GM18498 (cell line): Measurements from ENCODE around the gene MIA2.
"Not testable (repeated sequence)": the region's sequence is repeated elsewhere in the genome, so short reads cannot be mapped to it uniquely, and the experiment has no call there.

Experiments
- ATAC-seq: cut with Tn5 transposase; IDR thresholded peaks from one replicate; pipeline ENCODE4 v1.9.1; 2021; ENCODE audit warnings: mild to moderate bottlenecking, moderate library complexity; ENCODE audit not compliant: unreplicated experiment

MIA2 gene

DNA sequence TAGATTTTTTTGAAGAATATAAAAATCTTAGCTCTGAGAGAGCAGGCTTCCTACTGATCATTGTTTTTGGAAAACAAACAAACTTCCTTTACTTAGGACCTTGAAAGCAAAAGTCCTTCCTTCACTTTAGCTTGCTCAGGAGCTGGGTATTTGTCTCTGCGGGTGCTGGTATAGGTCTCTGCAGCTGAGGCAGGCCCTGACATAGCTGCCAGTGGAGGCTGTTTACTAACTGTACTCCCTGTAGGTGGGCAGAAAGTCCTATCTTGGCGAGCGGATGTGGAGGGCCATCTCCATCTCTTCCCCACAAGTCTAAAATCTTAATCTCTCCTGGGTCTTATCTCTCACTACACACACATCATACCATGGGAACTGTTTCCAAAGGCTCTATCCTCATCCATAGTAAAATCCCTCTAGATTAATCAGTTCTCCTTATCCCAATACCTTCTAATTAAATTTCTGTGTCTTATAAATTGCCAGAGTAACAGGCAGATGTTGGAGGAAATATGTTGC, 4.1 kb upstream of the MIA2 start:
- no peak for ATAC-seq

DNA sequence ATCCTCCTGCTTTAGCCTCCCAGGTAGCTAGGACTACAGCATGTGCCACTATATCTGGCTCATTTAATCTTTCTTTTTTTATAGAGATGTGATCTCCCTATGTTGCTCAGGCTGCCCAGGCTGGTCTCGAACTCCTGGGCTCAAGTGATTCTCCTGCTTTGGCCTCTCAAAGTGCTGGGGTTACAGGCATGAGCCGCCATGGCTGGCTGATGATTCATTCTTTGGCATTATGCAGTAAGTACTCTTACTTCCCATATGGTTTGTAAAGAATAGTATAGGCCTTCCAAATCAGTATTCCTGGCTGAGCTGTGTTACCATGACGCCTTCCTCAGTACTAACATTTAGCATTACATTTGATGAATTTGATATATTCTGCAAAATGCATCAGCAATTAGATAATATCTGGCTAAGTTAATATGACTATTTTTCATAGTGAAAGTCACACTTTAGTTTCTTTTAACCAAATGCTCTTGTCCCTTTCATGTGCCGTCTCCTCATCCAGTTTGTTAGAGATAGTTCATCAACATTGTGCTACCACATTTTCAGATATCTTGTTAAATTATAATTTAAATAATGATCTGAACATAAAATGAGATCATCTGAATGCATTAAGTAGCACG, 3.2 kb upstream of the MIA2 start:
- ATAC-seq: no peak

DNA sequence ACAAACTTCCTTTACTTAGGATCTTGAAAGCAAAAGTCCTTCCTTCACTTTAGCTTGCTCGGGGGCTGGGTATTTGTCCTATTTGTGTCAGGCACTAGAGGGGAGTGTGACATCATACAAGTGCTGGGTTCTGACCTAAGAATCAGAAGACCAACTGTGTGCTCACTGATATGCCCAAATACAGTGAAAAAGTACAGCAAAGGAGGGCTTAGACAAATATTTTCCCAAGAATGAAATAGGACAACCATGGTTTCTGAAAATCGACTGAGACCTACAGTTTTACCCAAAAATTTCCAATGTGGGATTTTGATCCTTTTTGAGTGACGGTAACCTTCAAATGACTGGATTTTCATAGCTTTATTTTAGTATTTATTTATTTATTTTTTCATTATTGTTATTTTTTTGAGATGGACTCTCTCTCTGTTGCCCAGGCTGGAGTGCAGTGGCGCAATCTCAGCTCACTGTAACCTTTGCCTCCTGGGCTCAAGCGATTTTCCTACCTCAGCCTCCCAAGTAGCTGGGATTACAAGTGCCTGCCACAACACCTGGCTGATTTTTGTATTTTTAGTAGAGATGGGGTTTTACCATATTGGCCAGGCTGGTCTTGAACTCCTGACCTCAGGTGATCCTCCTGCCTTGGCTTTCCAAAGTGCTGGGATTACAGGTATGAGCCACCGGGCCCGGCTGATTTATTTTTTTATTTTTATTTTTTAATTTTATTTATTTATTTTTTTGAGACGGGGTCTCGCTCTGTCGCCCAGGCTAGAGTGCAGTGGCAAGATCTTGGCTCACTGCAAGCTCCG, 1.8 kb upstream of the MIA2 start:
- ATAC-seq: peak; percentile 85

DNA sequence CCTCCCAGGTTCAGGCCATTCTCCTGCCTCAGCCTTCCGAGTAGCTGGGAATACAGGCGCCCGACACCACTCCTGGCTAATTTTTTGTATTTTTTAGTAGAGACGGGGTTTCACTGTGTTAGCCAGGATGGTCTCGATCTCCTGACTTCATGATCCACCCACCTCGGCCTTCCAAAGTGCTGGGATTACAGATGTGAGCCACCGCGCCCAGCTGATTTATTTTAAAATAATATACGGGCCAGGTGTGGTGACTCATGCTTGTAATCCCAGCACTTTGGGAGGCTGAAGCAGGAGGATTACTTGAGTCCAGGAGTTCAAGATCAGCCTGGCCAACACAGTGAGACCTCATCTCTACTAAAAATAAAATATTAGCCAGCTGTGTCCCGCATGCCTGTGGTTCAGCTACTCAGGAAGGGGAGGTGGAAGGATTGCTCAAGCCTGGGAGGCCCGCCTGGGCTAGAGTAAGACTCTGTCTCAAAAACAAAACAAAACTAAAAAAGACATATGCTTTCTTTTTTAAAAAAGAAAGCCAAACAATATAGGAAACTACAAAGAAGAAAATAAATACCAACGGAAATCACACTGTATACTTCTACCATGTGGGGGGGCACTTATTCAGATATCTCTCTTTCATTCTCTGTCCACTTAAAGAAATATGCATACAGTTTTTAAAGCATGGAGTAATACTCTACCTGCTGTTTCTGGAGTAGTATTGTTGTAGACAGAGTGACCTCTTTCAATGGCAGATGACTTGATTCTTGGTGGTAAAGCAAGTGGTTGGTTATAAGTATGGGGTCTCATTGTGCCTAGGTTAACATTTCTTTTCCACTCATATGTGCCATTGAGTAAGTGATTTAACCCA, 930 bp upstream of the MIA2 start:
- peak; percentile 50 for ATAC-seq

DNA sequence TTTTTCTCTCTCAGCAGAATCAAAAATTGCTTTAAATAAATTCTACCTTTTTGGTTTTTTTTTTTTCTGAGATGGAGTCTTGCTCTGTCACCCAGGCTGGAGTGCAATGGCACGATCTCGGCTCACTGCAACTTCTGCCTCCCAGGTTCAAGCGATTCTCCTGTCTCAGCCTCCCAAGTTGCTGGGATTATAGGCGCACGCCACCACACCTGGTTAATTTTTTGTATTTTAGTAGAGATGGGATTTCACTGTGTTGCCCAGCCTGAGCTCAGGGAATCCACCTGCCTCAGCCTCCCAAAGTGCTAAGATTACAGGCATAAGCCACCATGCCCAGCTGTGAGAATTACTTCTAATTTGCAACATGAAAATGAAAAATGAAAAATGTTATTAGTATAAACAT, 1.3 kb downstream of the MIA2 start:
- not testable (repeated sequence) for ATAC-seq

DNA sequence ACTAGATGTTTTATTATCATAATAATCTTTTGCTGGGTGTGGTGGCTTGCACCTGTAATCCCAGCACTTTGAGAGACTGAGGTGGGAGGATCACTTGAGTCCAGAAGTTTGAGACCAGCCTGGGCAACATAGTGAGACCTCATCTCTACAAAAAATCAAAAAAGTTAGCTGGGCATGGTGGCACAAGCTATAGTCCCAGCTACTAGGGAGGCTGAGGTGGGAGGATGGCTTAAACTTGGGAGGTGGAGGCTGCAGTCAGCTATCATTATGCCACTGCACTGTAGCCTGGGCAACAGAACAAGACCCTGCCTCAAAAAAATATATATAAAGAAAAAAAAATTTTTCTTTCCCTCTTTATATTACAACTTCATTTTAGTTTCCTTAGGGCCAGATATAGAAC, 1.8 kb downstream of the MIA2 start:
- ATAC-seq: not testable (repeated sequence)

DNA sequence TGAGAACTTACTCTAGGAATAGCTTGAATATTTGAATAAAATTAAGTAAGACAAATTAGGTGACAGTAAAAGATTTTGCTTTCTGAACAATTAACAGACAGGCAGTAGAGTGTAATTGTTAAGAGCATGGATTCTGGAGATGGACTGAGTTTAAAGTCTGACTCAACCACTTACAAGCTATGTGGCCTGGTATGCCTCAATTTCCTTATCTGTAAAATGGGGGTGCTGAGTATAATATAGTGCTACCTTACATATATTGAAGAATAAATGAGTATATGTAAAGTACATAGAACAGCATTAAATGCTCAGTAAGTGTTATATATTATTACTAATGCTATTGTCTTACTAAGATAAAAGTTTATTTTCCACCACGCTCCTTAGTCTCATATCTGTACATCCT, 7.1 kb downstream of the MIA2 start:
- no peak for ATAC-seq

DNA sequence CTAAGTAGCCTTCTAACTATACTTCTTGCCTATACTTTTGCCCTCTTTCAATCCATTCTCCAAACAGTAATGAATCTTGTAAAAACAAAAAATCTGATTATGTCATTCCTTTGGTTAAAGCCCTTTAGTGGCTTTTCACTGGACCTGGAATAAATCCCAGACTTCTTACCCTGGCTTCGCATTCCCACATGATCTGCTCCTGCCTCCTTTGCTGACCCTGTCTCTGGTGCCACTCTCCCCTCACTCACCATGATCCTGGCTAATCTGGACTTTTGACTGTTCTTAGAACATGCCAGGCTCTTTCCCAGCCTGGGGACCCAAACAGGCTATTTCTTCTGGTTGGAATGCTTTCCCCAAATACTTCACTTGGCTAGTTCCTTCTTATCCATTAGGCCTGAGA, 7.9 kb downstream of the MIA2 start:
- ATAC-seq: no peak

DNA sequence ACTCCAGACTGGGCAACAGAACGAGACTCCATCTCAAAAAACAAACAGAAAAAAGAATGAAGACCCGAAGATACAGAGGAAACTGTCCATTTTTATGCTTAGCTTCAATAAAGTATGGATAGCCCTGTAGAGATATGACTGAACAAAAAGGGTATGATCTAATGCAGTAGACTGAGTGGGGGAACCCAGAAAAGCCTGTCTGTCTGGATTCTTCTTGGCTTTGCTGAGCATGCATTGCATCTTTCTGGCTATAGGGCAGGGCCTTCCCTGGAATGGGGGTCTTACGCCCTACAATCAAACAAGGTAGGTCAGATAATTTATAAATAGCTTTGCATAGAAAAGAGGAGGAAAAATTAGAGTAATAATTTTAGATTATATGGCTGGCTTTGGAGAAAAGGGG, 10.1 kb downstream of the MIA2 start:
- ATAC-seq: no peak

DNA sequence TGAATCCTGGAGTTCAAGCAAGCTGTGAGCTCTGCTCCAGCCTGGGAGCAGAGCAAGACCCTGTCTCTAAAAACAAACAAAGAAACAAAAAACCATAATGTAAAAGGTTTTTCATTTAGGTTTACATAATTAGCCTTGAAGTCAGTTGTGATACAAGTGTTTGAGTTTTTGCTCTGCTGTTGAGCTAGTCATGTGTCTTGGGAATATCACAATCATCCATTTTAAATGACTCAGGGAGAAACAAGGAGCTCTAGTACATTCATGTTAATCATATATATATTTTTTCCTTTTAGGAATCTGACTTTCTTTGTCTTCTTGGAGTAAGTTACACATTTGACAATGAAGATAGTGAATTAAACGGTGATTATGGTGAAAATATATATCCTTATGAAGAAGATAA, 12.9 kb downstream of the MIA2 start:
- no peak for ATAC-seq

DNA sequence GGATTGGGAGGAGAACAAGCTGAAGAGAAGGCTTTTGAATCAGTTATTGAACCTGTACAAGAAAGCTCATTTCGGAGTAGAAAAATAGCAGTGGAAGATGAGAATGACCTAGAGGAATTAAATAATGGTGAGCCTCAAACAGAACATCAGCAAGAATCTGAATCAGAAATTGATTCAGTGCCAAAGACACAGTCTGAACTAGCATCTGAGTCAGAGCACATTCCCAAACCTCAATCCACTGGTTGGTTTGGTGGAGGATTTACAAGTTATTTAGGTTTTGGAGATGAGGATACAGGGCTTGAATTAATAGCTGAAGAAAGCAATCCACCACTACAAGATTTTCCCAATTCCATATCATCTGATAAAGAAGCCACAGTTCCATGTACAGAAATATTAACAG, 13.5 kb downstream of the MIA2 start:
- no peak for ATAC-seq

DNA sequence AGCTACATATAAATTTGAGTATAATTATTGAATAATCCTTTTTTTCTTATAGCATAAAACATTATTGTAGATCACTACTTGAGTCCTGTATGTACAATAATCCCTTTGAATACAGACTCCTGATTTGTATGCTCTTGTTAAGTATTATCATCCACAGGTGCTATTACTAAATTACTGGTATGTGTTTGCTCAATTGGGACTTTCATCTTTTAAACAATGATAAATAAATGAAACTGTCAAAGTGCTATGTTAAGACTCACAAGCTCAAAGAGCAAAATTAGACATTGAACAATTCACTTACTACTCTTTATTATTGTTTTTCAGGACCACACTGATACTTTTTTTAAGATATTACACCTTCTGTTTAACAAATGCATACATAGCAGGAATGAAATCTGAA, 17.8 kb downstream of the MIA2 start:
- no peak for ATAC-seq

DNA sequence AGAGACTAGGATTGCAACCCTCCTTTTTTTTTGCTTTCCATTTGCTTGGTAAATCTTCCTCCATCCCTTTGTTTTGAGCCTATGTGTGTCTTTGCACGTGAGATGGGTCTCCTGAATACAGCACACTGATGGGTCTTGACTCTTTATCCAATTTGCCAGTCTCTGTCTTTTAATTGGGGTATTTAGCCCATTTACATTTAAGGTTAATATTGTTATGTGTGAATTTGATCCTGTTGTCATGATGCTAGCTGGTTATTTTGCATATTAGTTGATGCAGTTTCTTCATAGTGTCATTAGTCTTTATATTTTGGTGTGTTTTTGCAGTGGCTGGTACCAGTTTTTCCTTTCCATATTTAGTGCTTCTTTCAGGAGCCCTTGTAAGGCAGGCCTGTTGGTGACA, 23.7 kb downstream of the MIA2 start:
- ATAC-seq: not testable (repeated sequence)

DNA sequence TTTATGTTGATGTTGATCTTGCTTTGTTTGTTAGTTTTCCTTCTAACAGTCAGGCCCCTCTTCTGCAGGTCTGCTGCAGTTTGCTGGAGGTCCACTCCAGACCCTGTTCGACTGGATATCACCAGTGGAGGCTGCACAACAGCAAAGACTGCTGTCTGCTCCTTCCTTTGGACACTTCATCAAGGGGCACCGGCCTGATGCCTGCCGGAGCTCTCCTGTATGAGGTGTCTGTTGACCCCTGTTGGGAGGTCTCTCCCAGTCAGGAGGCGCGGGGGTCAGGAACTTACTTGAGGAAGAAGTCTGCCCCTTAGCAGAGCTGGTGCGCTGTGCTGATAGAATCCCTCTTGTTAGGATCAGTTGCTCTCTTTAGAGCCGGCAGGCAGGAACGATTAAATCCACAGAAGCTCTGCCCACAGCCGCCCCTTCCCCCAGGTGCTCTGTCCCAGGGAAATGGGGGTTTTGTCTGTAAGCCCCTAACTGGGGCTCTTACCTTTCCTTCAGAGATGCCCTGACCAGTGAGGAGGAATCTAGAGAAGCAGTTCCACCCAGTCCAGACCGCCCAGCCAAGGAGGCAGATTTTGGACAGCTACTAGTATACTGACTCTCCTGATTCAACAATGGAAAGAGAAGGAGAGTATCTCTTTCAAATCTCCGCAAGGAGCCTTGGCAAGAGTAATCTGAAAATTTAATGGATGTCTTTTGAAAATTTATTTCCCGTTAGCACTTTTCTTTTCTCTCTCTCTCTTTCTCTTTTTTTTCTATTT, 25.2 kb downstream of the MIA2 start:
- ATAC-seq: no peak

DNA sequence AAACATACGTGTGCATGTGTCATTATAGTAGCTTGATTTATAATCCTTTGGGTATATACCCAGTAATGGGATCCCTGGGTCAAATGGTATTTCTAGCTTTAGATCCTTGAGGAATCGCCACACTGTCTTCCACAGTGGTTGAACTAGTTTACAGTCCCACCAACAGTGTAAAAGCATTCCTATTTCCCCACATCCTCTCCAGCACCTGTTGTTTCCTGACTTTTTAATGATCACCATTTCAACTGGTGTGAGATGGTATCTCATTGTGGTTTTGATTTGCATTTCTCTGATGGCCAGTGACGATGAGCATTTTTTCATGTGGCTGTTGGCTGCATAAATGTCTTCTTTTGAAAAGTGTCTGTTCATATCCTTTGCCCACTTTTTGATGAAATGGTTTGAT, 26.4 kb downstream of the MIA2 start:
- not testable (repeated sequence) for ATAC-seq

DNA sequence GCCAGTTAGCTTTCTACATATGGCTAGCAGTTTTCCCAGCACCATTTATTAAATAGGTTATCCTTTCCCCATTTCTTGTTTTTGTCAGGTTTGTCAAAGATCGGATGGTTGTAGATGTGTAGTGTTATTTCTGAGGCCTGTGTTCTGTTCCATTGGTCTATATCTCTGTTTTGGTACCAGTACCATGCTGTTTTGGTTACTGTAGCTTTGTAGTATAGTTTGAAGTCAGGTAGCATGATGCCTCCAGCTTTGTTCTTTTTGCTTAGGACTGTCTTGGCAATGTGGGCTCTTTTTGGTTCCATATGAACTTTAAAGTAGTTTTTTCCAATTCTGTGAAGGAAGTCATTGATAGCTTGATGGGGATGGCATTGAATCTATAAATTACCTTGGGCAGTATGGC, 28.5 kb downstream of the MIA2 start:
- not testable (repeated sequence) for ATAC-seq

DNA sequence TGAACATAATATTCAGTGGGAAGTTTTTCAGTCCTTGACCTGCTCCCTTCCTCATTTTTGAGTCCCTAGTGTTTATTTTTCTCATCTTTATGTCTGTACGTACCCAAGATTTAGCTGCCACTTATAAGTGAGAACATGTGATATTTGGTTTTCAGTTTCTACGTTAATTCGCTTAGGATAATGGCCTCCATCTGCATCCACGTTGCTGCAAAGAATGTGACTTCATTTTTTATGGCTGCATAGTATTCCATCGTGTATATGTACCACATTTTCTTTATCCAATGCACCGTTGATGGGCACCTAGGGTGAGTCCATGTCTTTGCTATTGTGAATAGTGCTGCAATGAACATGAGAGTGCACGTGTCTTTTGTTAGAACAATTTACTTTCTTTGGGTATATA, 30.3 kb downstream of the MIA2 start:
- no peak for ATAC-seq

DNA sequence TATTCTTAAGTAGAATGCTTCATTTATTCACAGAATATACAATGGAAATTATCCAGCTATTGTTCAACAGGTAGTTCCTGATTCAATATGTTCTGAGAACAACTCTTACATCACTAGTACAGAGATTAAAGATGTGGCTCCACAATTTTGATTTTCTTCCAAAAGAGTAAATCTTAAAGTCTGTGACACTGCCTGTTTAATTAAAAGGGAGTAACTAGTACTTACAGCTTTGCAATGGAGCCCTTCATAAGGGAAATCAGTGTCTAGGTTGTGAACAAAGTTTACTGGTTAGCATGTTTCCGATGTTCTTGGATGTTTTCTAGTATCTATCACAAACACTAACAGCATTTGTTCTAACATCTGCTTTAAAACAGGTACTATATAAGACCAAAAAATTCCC, 30.8 kb downstream of the MIA2 start:
- no peak for ATAC-seq

DNA sequence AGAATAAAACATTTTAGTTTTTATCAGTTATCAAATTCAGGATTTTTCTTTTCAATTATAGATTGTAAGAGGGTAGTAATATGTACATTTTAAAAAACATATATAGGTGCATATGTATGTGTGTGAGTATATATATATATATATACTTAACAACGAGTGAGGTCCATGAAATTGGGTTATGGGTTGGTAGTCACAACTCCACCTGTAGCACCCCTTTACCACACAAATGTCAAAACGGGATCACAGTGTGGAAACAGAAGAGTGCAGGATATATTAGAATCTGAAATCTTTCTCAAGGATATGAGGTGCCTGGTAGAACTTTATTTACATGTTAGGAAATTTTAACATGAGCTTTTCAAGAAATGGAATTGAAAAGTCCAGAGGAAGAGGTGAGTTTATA, 31.3 kb downstream of the MIA2 start:
- ATAC-seq: no peak

DNA sequence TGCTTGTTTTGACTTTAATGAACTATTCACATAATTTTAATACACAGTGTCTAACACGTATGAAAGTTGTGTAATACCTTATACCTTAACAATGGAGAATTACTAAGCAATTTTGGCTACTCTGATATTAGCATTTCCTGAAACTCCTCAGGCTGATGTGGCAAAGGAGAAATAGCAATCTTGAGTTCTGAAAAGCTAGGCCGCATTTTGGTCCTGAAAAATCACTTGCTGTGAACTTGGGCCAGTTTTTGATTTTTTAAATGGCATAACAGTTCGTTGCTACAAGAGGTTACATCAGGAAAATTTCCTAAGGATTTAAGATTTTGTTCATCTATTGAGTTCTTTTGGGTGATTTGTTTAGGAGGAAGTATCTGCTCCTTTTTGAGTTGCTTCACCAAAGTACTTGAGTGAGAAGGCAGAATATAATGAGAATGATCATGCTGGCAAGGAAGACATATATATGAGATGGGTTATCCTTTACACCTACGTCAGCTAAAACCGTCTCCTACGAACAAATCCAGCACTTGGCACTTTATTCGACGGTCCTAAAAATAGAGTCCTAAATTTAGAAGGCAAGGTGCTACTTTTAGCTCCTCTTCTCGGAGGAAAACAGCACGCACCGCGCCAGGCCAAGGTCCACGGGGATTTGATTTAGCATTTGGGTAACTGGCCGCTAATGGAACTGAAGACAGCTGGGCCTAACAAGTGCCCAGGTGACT, 32.2 kb downstream of the MIA2 start:
- ATAC-seq: no peak
